Dendritic cell treated with granulocyte-macrophage colony-stimulating factor and Interleukin-4, amounts not matched to agents 40 ng/mL and 50 ng/mL, for 4 days (primary cell): ENCODE measurements around the gene HNRNPL.

Experiments
- H3K27ac Mint-ChIP-seq: one replicate; pipeline ENCODE4 v1.8.0; 2022; ENCODE audit warnings: mild to moderate bottlenecking, mixed read lengths
- H3K27me3 Mint-ChIP-seq: one replicate; pipeline ENCODE4 v1.8.0; 2022; ENCODE audit warnings: mild to moderate bottlenecking, mixed read lengths
- H3K36me3 Mint-ChIP-seq: one replicate; pipeline ENCODE4 v1.8.0; 2022; ENCODE audit warnings: low read depth, mixed read lengths
- H3K4me1 Mint-ChIP-seq: one replicate; pipeline ENCODE4 v1.8.0; 2022; ENCODE audit warnings: low read depth, mixed read lengths
- H3K4me3 Mint-ChIP-seq: one replicate; pipeline ENCODE4 v1.8.0; 2022; ENCODE audit warnings: mild to moderate bottlenecking, moderate library complexity, mixed read lengths
- H3K9me3 Mint-ChIP-seq: one replicate; pipeline ENCODE4 v1.8.0; 2022; ENCODE audit warnings: mixed read lengths
- intact Hi-C: fragments of 100-400 bp; cut with micrococcal nuclease; formaldehyde crosslinking; loops from one replicate; pipeline ENCODE4 v1.15.0; 2022

The HNRNPL gene

DNA sequence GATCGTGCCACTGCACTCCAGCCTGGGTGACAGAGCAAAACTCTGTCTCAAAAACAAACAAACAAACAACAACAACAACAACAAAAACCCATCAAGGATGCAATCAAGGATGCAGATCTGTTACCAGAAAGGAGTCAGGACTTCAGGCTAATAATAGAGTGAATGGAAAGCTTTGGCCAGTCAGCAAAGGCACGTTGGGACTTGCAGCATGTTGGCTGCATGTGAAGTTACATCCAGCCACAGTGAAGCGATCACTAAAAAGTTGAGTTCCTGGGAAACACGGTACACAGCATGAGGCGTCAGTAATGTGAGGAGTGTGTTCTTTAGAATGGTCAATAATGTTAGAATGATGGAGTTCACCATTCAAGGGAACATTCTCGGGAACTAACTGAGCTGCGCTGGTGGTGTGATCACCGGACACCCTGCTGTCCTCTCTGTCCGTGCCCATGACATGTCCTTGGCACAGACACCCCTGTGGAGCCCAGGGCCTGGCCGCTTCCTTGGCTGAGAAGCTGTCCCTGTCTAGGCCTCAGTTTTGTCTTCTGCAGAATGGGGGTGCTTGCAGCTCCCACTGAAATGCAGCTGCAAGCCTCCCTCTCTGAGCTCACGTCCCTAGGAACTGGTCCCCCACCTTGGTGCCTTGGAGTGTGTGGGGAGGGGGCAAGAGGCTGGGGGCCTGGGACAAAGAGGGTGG lies 63.1 kb downstream of the HNRNPL start:
- Mint-ChIP-seq H3K4me1 (no peaks in the 10 kb centered on the region), H3K27me3 (peaks cover 1% of the 10 kb centered on the region), H3K27ac (no peak overlapping the region), H3K36me3 (no peaks in the 10 kb centered on the region), H3K9me3 (no peaks in the 10 kb centered on the region), H3K4me3 (no peak overlapping the region)
- intact Hi-C loops, result no loop called here
